Measurements from ENCODE around the gene DOCK2.
"Not testable (repeated sequence)": the region's sequence is repeated elsewhere in the genome, so short reads cannot be mapped to it uniquely, and the experiment has no call there.

Gene DOCK2

DNA sequence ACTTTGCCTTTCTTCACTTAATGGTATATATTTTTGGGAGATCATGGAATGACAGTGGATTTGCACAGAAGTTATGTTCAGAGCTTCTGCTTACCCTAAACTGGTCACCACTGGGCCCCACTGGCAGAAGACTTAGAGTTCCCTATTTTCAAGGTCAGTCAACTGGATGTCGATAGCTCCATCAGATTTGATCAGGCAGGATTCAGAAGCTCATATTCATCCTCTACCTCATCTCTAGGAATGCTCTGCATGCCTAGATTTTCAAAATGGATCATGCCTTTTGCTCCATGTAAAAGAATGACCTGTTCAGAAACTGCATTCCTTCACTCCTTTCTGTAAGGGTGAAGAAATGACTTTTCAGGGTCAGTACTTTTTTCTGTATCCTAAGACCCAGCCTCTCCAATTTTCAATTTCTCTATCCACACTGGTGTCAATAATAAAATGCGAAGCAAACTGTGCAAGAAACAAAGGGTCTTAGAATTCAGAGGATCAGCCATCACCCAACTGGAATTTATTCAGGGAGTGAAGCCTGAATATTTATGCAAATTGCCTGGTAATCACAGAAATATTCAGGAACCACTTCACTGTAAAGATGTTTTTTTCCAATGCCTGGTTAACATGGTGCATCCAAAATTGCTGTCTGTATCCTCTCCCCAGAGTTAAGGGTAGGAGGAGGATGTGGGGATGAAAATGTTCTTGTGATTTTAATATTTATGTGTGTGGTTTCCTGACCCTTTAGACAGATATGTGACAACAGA, 125.4 kb downstream of the DOCK2 start:
- DNase-seq: no peak

GRCh38 chr5:169763376-169764017, 126.4 kb downstream of the DOCK2 start:
- no peak for DNase-seq

GRCh38 chr5:169764018-169764378, 126.9 kb downstream of the DOCK2 start:
- DNase-seq: no peak

- no peak for DNase-seq
Measured at GRCh38 chr5:169765176-169765996, 128.3 kb downstream of the DOCK2 start.

GRCh38 chr5:169766943-169767342, 129.9 kb downstream of the DOCK2 start:
- DNase-seq: not testable (repeated sequence)

- DNase-seq: no peak
Measured at GRCh38 chr5:169767938-169768337, 130.9 kb downstream of the DOCK2 start.

- DNase-seq: no peak
Measured at GRCh38 chr5:169768416-169768815, 131.3 kb downstream of the DOCK2 start.

DNA sequence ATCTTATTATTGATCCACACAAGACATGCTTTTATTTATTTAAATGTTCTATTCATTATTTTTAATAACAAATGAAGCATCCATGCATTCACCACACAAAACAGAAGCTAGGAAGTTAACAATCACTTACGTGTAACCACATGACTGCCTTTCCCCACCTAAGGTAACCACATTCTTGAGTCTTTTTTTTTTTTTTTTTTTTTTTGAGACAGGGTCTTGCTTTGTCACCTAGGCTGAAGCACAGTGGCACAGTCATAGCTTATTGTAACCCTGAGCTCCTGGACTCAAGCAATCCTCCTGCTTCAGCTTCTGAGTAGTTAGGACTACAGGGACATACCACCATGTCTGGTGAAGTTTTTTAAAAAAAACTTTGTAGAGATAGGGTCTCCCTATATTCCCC, 133.0 kb downstream of the DOCK2 start:
- DNase-seq: no peak

- DNase-seq: no peak
Measured at GRCh38 chr5:169772256-169772655, 135.2 kb downstream of the DOCK2 start.

GRCh38 chr5:169772688-169773087, 135.6 kb downstream of the DOCK2 start:
- no peak for DNase-seq

DNA sequence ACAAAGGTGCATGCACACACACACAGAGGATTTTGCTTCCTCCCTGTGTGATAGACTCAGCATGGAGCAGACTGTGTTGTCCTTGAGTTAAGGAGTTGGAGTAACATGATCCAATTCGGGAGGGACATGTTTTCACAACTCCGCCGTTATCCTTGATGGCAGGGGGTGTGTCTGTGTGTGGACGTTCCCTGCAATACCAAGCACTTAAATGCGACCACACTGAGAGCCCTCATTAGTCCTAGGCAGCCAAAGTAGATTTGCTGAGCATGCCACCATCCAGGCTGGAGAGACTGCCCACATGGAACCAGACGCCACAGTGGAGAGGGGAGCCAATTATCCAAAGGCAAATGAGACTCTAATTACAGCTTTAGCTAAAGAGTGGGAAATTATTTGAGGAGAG, 140.1 kb downstream of the DOCK2 start:
- DNase-seq: no peak

DNA sequence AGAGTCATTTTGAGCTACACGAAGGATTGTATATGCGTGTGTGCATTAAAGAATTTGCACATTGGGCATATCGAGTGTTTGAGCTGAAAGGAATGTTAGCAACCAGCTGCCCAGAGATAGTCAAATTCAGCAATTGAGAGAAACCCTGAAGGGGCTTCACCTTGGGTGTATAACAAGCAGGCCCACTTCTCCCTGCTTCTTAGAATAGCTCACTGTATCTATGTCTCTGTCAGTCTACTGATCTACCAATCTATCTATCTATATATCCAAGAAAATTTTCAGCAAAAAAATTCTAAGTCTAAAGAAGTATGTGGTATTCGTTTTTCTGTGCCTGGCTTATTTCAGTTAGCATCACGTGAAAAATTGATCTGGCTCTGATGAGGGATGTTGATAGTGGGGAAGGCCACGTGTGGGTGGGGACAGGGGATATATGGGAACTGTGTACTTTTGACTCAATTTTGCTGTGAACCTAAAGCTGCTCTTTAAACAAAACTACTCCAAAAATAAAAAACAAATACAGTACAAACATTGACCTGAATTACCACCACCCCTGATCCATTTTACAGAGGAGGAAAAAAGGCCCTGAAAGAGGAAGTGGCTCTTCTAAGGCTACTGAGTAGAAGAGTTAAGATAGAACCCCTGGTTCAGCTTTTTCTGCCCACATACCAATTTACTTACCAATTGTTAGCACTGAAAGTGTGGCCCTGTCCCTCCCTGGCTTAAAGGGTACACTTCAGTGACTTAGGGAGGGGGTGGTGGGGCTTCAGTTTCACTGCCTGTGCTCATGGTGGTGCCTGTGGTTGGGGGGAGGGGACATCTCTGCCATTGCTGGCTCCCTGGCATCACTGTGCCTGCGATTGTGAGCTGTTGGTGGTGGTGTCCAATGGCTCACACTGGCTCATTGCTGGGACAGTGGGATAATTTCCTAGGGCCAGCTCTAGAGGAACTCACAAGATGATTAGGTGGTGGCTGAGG, 141.8 kb downstream of the DOCK2 start:
- no peak for DNase-seq

DNA sequence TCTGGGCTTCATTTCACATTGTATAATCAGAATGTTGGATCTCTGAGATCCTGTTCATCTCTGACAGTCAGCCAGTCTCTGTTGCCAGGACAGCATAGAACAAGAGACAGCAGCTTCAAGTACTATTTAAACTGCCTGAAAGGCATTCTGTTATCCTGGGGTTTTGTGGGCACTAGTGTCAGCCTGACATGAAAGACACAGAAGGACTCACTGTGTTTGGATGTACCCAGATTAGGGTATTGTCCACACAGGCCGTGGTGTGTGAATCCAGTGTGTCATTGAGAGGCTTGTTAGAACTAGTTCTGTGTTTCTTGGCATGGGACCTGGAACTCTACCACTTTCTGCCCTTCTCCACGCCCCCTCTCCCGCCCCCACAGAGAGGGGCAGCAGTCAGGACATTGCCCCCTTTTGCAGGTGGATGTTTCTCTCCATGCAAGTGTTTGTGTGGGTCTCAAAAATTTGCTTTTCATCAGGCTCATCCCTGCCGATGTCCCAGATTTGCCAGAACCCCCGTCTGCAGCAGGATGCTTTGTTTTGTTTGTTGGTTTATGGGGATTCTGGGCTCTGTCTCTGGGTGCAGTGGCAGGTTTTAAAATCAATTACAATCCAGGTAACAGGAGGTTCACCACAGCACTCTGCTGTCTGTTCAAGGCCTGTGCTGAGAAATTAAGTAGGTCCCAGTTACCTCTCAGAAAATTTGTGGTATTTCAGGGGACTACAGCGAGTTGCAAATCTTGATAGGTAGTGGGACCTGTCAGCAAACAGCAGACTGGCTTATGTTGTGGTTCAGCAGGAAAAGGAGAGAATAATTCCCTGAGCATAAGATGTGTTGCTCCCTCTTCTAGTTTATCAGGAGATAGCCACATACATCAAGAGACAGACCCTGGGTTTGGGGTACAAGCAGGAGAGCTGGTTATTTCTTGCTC, 144.6 kb downstream of the DOCK2 start:
- no peak for DNase-seq

- DNase-seq: no peak
Measured at GRCh38 chr5:169785771-169786618, 148.9 kb downstream of the DOCK2 start.

DNA sequence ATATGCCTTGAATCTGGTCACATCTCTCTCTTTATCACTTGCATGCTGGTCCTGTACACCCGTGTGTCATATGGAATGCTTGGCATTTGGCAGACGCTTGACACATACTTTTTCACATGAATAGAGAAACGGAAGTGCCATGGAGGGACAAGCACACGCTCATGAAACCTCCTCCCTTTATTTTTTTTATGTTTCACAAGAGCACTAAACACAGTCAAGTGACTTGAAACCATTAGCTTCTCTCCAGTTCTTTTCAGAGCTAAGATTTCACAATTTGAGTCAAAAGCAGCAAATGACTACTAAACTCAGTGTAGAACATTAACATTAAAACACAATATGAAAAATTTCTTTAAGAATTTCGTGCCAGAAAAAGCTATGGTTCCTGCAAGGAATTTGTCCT, 151.1 kb downstream of the DOCK2 start:
- no peak for DNase-seq

DNA sequence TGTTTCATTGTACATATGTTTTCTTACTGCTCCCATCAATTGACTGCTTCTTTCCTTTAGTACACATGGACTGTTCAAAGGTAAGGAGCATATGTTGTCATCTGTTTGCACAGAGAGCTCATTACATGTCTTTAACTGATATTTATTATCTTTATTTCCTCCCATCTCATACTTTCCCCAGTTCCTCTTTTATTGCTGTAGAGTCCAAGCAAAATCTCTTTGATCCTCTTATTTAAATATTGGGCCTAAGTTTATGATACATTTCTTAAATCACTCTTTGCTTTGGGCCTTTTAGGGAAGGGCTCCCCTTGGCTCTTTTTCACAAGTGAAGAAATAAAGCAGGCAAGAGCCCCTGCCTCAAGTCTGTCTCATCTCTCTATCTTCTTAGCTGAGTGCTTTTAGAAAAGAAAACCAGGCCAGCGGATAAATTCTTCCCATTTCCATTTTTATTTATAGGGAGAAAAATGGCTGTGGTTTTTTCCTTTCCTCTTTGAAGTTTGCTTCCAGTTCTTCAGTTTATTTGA, 152.4 kb downstream of the DOCK2 start:
- DNase-seq: no peak

DNA sequence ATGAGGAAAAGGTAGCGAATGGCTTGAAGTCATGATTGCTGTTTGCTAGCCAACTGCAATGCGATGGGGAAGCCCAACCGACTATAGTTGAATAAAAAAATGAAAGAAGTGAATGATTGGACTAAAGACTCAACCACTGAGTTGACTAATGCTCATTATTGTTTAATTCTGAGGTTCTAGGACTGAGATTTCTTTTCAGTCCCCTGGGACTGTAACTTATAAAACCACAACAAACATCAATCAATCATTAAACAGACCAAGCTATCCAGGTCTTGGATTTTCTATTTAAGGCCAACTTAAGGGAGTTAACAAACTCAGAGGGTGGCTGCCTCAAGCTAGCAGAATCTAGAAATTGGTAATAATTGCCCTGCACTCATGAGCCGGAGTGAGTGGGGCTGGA, 154.2 kb downstream of the DOCK2 start:
- DNase-seq: no peak

DNA sequence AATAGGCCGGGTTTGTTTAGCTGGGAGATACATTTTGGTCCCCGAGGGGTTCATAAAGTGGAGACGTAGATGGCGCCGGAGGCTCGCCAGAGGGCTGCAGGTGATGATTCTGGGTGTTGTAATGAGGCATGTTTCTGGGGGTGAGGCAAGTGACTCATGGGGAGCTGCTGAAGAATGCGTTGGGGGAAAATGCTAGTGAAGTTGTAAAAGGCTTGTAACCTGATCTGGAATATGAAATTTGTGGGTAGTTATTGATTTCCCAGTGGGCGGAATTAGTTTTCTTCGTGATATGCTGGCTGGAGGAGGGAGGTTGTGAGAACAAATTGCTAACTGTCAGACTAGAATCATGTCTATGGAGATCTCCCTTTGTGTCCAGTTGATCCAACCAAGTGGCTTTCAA, 158.3 kb downstream of the DOCK2 start:
- no peak for DNase-seq

DNA sequence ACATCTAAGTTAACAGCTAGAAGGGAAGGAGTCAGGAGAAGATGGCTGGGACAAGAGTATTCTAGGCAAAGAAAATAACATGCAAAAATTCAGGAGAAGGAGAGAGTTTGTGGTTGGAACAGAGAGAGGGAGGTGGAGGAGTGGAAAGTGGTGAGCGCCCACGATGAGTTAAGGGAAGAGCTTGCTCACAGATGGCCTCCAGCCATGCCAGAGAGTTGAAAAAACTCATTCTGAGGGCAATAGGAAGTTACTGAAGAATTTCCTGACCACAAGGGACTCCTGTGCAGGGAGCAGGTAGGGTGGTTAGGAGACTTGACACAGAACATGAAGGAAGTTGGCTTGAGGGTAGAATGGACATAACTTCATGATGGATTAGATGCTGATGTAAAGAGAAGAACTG, 159.7 kb downstream of the DOCK2 start:
- no peak for DNase-seq

GRCh38 chr5:169797577-169797976, 160.5 kb downstream of the DOCK2 start:
- no peak for DNase-seq

All from NCI-H1092 treated with DMSO at 0.1 percent for 48 hours (cell line).